Measurements from ENCODE around the gene PHF13.
"Not testable (repeated sequence)": the region's sequence is repeated elsewhere in the genome, so short reads cannot be mapped to it uniquely, and the experiment has no call there.

Gene PHF13

DNA sequence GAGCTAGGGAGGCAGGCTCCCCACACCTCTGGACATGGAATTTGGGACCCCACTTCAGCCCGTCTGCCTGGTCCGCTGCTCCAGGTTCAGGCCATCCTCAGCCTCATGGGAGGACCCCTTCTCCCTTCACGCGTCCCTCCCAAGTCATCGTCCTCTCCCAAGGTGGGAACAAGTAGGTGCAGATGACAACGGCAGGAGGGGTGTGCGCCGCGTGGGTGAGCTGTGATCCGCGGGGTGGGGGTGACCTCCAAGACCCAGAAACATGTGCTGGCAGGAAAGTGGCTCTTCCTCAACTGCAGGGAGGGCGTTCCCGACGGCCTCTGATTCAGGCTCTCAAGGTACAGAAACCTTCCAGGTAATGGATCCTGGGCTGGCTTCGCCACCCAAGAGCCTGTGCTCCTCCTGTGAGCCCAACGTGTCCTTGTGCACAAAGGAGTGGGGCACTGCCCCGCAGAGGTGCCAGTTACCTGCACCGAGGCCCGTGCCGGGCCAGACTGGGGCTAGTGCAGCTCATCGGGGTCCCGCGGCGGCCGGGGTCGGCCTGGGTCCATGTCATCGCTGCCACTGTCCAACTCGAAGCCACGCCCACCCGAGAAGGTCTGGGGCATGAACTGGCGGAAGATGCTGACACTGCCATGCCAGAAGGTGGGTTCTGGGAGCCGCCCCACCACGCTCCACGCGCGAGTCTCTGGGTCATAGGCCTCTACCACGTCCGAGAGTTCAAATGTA is 20.5 kb upstream of the PHF13 start:
- Mint-ChIP-seq H3K27me3 (no peaks in the 10 kb centered on the region), H3K4me3 (no peak overlapping the region), H3K4me1 (ENCODE audit: low read depth) (peaks cover 27% of the 10 kb centered on the region), H3K9me3 (no peaks in the 10 kb centered on the region), H3K27ac (no peak overlapping the region), H3K36me3 (ENCODE audit: low read depth) (peaks cover 52% of the 10 kb centered on the region)

DNA sequence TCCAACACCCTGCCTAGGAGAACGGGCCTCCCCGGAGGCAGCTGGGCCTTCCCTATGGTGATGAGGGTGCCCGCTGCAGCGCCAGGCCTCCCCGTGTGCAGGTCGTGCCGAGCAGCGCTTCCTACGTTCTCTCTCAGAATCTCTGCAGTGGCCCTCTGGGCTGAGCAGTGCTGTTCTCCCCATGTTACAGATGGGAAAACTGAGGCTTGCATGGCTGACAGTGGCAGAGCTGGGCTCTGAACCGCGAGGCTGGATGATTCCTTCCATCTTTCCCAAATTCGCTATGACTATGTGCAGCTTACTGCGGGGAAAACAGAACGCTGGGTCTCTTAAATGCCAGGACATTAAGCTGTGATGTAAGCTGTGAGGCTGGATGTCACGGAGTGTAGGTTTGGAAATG is 19.7 kb upstream of the PHF13 start:
- Mint-ChIP-seq H3K9me3 (no peaks in the 10 kb centered on the region), H3K27ac (no peak overlapping the region), H3K4me3 (no peak overlapping the region), H3K4me1 (ENCODE audit: low read depth) (peaks cover 34% of the 10 kb centered on the region), H3K36me3 (ENCODE audit: low read depth) (peaks cover 57% of the 10 kb centered on the region), H3K27me3 (no peaks in the 10 kb centered on the region)

DNA sequence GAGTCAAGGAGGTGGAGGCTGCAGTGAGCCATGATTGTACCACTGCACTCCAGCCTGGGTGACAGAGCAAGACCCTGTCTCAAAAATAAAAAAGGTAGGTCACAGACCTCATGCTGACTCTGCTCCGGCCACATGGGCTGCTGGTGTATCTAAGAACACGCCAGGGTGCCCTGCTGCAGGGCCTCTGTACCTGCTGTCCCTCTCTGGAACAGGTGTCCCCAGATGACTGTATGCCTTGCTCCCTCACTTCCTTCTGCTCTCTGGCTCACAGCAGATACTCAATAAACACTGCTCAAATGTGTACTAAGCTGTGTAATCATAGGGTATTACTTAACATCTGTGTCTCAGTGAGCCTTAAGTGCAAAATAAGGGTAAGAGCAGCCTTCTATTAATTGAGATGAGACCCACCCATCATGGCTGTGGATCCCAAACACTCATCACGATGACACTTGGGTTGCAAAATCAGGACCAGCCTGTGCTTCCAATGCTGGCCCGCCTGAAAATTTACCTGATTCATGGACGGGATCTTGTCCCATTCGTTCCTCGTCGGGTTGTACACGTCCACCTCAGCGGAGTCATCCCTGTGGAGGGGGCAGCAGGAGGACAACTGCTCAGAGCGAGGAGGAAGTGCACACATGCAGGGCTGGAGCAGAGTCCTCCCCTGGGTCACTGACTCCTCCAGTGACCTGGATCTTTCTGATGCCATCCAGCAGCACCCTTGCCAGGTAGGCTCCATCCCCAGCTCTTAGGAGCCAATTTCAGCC is 18.4 kb upstream of the PHF13 start:
- Mint-ChIP-seq H3K36me3 (ENCODE audit: low read depth) (peaks cover 60% of the 10 kb centered on the region), H3K4me1 (ENCODE audit: low read depth) (peaks cover 47% of the 10 kb centered on the region), H3K27ac (peak overlapping the region; percentile 54), H3K27me3 (no peaks in the 10 kb centered on the region), H3K9me3 (no peaks in the 10 kb centered on the region), H3K4me3 (no peak overlapping the region)

DNA sequence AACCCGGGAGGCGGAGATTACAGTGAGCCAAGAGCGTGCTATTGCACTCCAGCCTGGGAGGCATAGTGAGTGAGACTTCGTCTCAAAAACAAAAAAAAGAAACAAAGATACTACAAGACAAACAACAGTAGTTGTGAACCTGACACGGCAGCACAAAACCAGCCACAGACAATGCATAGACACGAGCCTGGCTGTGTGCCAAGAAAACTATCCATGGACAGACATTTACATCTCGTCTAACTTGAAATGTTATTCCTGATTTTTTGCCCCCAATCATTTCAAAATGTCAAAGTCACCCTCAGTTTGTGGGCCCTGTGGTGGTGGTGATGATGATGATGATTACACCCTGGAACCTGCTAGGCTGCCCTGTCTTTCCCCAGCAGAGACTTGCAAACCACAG is 17.2 kb upstream of the PHF13 start:
- Mint-ChIP-seq H3K4me1 (ENCODE audit: low read depth) (peaks cover 53% of the 10 kb centered on the region), H3K27me3 (no peaks in the 10 kb centered on the region), H3K36me3 (ENCODE audit: low read depth) (peaks cover 58% of the 10 kb centered on the region)

DNA sequence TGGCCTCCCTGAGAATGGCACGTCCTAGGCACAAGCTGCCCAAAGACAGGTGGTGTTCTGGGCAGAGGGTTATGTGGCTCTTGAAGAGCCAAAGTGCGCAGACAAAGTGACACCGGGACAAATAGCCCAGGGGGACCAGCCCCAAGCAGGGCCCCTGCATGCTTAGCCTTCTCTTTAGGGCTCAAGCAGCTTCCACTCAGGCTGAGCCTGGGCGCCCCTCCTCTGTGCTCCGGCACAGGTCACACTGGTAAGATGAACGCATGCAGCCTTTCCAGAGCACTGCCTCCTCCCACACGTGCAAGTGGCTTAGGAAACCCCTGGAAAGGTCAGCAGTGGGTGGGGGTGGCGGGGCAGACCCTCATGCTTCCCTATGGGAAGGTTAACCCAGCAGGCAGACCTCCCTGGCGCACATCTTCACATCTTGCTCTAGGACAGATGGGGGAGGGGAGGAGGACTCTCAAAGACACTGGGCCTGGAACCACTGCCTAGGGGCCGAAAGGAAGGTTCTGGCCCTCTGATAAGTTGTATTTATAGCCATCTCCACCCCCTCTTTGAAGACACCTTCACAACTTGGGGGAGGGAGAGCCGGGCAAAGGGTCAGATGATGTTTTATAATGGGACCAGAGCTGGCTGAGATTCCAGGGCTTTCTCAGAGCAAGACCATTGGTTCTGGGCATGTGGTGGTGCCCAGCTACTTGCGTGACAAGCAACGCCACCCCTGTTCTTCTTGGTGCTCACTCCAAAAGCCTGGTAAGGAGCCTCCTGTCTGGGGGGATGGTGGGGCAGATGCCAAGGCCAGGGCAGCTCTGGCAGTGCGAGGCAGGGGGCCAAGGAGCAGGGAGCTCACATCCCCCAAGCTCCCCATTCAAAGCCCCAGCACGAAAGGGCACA is 16.4 kb upstream of the PHF13 start:
- Mint-ChIP-seq H3K4me3 (no peak overlapping the region), H3K27ac (no peak overlapping the region), H3K36me3 (ENCODE audit: low read depth) (peaks cover 58% of the 10 kb centered on the region), H3K27me3 (no peaks in the 10 kb centered on the region), H3K4me1 (ENCODE audit: low read depth) (peaks cover 50% of the 10 kb centered on the region), H3K9me3 (no peaks in the 10 kb centered on the region)

More for the DNA sequence above, 17.2 kb upstream of the PHF13 start:
- peak overlapping the region; percentile 36 for H3K27ac Mint-ChIP-seq
- no peak overlapping the region for H3K4me3 Mint-ChIP-seq
- H3K9me3 Mint-ChIP-seq, result no peaks in the 10 kb centered on the region

DNA sequence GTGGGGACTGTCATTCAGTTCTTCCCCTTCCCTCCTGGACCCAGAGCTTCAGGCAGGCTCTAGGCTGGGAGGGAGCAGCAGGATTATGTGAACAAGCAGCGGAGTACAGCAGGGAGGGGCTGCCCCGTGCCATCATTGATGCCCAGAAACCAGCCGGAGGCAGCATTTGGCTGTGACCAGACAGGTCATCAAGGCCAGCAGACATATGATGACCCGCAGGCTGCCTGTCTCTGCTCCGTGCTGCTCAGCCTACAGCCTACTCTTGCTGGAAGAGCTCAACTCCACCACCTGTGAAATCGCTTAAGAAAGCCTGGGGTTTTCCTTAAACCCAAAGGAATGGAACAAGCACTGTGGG is 15.8 kb upstream of the PHF13 start:
- Mint-ChIP-seq H3K36me3 (ENCODE audit: low read depth) (peaks cover 58% of the 10 kb centered on the region), H3K9me3 (no peaks in the 10 kb centered on the region), H3K4me3 (no peak overlapping the region), H3K4me1 (ENCODE audit: low read depth) (peaks cover 50% of the 10 kb centered on the region), H3K27ac (no peak overlapping the region), H3K27me3 (no peaks in the 10 kb centered on the region)

DNA sequence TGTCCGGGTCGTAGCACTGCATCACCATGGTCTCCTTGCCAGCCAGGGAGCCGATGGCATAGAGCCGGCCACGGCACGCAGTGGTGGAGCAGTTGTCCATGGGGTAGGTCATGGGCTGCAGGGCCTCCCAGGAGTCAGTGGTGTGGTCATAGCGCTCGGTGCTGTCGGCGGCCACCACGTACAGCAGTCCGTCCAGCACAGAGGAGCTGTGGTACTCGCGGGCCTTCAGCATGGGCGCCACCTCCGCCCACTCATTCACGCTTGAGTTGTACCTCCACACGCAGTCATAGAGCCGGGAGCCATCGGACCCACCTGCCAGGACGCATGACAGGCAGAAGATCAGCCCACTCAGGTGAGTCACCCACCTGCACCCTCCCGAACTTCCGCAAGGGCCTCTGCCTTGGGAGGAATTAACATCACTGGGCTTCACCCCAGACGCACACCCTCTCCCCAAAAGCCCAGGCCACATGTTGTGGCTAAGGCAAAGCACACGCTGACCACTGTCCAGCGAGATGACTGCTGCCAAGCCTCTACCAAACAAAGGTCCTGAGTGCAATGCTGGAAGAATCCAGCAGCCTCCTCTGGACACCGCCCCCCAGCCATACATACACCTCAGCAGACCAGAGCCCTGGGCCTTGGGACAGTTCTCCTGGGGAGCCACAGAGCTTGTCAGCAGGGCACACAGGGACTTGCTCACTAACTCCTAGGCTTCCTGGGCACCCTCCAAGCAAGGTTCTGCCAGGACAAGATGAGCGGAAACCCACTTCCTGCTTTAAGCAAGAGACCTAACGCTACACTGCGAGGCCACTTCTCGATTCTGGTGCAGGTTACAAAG is 14.2 kb upstream of the PHF13 start:
- H3K9me3 Mint-ChIP-seq, result no peaks in the 10 kb centered on the region

DNA sequence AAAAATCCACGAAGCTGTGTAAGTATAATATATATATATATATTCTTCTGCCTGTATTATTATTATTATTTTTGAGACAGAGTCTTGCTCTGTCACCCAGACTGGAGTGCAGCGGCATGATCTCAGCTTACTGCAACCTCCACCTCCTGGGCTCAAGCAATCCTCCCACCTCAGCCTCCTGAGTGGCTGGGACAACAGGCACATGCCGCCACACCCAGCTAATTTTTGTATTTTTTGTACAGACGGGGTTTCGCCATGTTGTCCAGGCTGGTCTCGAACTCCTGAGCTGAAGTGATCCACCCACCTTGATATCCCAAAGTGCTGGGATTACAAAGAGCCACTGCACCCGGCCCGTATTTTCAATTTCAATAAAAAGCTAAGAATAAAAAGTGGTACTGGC is 13.5 kb upstream of the PHF13 start:
- H3K27me3 Mint-ChIP-seq, H3K9me3 Mint-ChIP-seq: not testable (repeated sequence)
- H3K27ac Mint-ChIP-seq, result peak overlapping the region; percentile 93
- peaks cover 50% of the 10 kb centered on the region for H3K36me3 Mint-ChIP-seq (ENCODE audit: low read depth)
- peak overlapping the region; percentile 95 for H3K4me3 Mint-ChIP-seq
- H3K4me1 Mint-ChIP-seq (ENCODE audit: low read depth), result peaks cover 58% of the 10 kb centered on the region

More for the DNA sequence above, 14.2 kb upstream of the PHF13 start:
- Mint-ChIP-seq H3K4me3 (peak overlapping the region; percentile 95), H3K36me3 (ENCODE audit: low read depth) (peaks cover 53% of the 10 kb centered on the region), H3K27me3 (no peaks in the 10 kb centered on the region), H3K27ac (peak overlapping the region; percentile 93), H3K4me1 (ENCODE audit: low read depth) (peaks cover 56% of the 10 kb centered on the region)

DNA sequence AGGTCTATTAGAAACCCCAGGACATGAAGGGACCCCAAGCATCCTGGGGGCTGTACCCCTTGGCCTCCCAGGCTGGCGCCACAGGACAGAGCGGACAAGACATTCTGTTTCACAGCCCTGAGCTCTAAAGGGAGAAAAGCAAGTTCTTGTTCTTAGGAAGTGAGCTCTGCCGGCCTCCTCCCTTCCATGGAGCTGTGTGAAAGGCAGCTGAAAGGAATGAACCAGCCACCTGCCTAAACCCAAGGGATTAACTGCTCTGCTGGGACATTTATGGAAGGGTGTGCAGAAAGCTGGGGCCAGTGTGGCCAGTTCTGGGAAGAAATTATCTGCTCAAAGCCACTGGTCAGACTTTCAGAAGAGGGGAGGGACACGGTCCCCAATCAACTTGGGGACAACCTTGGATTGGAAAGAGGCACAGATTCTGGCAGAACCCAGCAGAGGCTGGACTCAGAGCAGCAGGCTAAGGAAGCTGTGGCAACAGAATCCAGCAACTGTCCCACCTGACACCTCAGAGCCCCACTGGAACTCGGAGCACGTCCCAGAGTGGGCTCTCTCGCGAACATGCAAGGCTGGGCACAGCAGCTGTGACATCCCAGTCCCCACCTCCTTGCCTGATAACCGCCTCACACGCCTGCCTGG is 13.0 kb upstream of the PHF13 start:
- Mint-ChIP-seq H3K4me1 (ENCODE audit: low read depth) (peaks cover 58% of the 10 kb centered on the region), H3K4me3 (peak overlapping the region; percentile 95), H3K36me3 (ENCODE audit: low read depth) (peaks cover 45% of the 10 kb centered on the region), H3K9me3 (no peaks in the 10 kb centered on the region), H3K27ac (peak overlapping the region; percentile 93), H3K27me3 (no peaks in the 10 kb centered on the region)

DNA sequence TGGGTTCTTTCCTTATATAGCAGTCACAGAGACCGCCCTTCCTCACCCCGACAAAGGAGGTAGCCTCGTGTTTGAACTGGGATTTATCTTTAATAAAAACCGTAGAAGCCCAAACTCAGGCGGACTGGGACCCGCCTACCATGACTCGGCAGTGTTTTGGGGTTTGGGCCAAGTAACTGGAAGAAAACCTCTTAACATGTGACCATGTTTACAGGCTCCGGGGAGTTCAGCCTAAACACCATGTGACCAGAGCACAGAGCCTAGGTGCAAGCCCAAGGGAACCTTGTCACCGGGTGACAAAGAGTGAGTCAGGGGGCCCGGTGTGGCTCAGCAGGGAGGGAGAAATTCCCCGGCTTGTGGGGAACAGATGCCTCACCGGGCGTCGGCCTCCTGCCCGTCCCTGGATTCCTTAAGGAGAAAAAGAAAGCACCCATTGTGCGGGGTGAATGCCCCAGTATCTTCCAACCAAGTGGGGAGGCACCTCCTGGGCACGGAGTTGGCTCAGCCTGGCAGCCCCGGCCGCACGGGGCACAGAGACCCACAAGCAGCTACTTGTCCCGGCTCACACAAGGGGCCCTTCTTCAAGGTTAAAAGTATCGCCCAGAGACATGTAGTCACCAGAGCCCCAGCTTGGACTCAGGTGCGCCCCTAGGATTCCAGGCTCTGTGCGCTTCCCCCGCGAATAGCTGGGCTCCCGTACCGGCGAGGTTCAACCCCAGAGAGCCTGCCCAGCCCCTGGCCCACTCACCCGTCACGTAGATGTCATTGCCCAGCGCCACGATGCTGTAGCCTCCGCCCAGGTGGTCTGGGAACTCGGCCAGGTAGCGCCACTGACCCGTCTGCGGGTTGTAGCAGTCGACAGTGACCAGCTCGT is 12.2 kb upstream of the PHF13 start:
- peak overlapping the region; percentile 95 for H3K4me3 Mint-ChIP-seq
- no peaks in the 10 kb centered on the region for H3K9me3 Mint-ChIP-seq
- peak overlapping the region; percentile 93 for H3K27ac Mint-ChIP-seq
- H3K4me1 Mint-ChIP-seq (ENCODE audit: low read depth), result peaks cover 53% of the 10 kb centered on the region
- no peaks in the 10 kb centered on the region for H3K27me3 Mint-ChIP-seq
- peaks cover 38% of the 10 kb centered on the region for H3K36me3 Mint-ChIP-seq (ENCODE audit: low read depth)

DNA sequence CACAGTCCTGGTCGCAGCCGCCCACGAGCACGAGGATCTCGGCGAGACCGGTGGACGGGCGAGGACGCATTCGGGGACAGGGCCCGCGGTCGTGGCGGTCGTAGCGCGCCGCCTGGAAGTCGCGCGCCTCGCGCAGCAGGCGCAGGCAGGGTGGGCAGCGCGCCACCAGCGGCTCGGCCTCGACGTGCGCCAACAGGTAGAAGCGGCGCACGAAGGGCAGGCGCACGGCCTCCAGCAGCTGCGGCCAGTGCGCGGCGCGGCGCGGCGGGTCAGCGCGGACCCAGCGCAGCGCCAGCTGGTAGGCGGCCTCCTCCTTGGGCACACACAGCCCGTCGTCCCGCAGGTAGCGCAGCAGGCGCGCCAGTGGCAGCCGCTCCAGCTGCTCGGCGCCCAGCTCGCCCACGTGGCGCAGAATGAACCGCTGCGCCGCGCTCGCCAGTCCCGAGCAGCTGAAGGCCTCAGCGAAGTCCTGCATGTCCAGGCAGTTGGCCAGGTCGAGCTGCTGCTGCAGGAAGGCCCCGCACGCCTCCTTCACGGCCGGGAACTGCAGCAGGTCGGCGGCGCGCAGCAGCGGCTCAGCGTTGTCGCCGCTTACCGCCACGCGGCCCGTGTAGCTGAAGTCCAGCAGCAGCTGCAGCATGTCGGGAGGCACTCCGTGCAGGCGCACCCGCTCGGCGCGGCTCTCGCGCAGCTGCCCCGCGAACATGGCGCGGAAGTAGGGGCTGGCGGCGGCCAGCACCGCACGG is 11.4 kb upstream of the PHF13 start:
- no peaks in the 10 kb centered on the region for H3K27me3 Mint-ChIP-seq
- peaks cover 45% of the 10 kb centered on the region for H3K4me1 Mint-ChIP-seq (ENCODE audit: low read depth)
- peak overlapping the region; percentile 95 for H3K4me3 Mint-ChIP-seq
- H3K27ac Mint-ChIP-seq, result peak overlapping the region; percentile 93
- H3K36me3 Mint-ChIP-seq (ENCODE audit: low read depth), result peaks cover 32% of the 10 kb centered on the region
- no peaks in the 10 kb centered on the region for H3K9me3 Mint-ChIP-seq

DNA sequence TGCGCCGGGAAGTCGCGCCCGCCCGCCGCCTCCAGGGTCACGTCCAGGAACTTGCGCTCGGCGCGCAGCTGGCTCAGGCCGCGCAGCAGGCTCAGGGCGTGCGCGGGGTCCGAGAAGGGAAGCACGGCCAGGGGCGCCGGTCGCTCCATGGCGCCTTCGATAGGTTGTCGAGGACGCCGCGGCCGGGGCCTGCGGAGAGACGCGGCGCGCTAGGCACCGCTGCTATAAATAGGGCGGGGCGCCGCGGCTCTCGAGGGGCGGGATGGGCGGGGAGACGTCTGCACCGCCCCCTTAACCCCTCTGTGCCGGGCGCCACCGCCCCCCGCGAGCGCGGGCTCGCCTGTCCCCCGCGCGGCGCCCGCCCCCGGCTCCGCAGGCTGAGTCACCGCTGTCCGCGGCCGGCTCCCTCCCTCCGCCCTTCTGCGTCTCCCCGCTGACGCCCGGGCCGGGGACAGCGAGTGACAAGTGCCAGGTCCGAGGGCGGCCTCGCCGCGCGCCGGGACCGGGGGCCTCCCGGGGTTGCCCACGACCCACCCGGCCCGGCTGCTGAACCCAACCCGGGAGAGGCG is 10.8 kb upstream of the PHF13 start, which contains the start of gene KLHL21:
KLHL21 (minus strand) TSS at position 201 of the 569 bp plus-strand sequence; CDS start at position 149, 52 bp downstream.
- Mint-ChIP-seq H3K36me3 (ENCODE audit: low read depth) (peaks cover 26% of the 10 kb centered on the region), H3K4me3 (peak within 1 kb of the TSS; percentile 95), H3K27ac (peak within 1 kb of the TSS; percentile 93), H3K4me1 (ENCODE audit: low read depth) (peaks cover 41% of the 10 kb centered on the region), H3K27me3 (no peaks in the 10 kb centered on the region), H3K9me3 (no peaks in the 10 kb centered on the region)
